GM19351 (cell line): ENCODE data around the gene ELMO3.

Experiments used
- ATAC-seq: cut with Tn5 transposase; IDR thresholded peaks from one replicate; pipeline ENCODE4 v1.9.1; 2021; ENCODE audit warnings: mild to moderate bottlenecking, moderate library complexity; ENCODE audit not compliant: unreplicated experiment

Gene ELMO3

DNA sequence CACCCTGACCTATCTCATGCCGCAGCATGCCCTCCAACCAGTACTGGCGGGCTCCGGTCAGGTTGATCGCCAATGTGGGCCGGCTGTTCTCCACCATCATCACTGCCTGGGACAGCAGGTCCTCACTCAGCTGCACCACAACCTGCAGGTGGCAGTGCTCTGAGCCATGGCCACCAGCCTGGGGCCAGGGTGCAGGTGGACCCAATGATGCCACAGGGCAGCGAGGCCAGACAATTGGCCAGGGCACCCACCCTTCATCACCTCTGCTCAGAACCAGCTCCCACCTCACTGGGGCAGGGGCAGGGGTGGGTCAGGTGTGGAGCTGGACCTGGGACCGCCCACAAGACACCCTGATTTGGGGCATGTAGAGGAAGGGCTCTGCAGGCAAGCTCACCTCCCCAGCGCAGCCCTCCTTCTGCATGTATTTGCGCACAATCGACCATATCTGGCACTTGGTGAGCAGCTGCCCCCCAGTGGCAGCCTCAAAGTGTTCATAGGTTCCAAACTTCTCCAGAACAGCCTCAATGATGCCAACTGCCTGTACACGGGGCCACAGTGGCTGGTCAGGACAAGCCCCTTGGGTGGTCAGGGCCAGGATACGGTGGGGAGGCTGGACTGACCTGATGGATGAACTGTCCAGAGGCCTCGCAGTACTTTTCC is 19.4 kb upstream of the ELMO3 start:
- no peak for ATAC-seq

DNA sequence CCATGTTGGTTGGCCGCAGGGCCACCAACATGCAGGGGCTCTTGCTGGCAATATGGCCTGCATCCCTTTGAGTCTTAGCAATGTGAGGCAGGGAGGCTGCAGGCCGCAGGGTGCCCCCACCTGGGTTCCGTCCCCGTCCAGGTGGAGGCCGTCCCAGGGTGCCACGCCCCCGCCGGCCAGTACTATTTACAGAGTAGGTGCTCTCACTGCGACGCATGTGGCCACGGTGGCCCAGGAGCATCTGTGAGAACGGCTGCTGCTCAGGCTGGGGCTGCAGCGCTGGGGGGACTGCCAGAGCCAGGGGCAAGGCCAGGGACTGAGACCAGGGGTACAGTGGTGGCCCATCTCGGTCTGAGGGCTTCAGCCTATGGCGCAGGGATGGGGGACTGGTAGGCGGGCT is 18.8 kb upstream of the ELMO3 start:
- ATAC-seq: no peak

DNA sequence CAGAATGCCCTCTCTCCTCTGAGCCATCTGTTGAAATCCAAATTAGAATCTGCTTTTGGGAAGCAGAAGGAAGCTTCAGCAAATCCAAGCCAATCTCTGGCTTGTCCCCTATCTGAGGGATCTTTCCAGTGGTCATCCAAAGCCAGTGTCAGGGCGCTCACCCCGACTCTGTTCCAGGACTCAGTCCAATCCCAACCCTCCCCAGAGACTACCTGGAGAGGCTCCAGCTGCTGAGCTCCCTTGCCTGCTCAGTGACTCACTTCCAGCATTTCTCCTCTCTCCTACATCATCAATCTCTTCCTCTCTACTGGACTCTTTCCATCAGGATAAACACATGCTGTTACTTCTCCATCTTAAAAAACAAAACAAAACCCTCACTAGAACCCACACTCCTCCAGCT is 17.6 kb upstream of the ELMO3 start:
- ATAC-seq: no peak

DNA sequence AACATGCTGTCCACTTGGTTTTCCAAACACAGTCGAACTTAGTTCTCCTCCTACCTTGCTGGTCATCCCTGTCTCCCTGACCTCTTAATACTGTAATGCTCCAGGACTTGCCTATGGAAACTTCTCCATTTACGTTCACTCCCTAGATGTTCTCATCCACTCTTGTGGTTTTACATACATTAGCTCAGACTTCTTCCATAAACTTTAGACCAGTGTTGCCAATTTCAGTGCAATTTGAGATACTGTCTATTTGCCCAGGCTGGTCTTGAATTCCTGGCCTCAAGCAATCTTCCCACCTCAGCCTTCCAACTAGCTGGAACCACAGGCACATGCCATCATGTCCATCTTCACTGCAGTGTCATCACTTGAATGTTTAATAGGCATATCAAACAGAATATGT is 16.6 kb upstream of the ELMO3 start:
- no peak for ATAC-seq

DNA sequence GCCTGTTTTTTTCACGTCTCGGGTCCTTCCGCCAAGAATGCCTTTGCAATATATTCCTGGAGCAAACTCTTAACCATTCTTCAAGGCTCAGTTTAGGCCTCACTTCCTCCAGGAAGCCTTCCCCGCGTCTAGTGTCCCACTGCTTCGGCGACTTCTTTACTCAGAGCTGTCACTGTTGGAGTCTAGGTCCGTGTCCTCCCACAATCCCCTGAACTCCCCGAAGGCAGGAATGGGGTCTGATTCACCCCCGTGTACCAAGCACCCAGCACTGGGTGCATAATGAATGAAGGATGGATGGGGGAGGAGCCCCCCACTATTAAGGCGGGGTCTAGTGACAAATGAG is 15.7 kb upstream of the ELMO3 start:
- ATAC-seq: no peak

DNA sequence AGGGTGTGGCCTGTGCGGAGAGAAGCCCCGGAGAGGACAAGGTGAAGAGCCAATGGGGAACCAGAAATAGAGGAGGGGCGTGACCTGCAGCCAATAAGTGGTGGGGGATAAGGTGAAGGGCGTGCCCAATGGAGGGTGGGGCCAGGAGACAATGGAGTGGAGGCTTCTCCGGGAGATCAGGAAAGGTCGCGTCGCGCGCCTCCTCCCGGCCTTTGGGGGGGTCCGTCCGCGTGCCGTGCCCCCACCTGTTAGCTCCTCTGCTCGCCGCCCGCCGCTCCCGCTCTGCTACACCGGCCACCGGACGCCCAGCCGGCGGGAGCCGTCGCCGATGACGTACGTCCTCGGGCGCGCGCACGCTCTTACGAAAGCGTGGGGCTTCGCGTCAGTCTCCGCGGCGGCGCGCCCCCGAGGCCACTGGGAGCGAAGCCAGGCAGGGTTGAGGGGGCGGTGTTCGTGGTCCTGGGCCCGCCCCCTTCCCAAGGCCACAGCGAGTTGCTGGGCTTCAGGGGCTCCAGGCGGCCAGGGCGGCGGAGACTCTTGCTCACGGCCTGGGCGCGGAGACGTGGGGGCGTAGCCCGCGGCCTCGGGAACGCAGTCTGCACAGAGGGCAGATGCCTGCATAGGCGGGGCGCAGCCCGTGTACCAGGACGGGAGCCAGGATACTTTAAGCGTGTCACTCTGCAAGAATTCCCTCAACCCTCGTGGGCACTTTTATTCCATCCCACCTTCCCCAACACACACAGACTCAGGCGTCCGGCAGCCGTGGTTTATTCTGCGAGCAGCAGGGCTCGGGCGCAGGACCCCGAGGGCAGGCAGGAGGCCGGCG is 15.1 kb upstream of the ELMO3 start, which contains the start of gene MATCAP1:
TSS of gene MATCAP1 (minus strand) at position 337 of the 826 bp plus-strand sequence. CDS start 3,353 bp downstream, outside the sequence.
- ATAC-seq: peak; percentile 92

DNA sequence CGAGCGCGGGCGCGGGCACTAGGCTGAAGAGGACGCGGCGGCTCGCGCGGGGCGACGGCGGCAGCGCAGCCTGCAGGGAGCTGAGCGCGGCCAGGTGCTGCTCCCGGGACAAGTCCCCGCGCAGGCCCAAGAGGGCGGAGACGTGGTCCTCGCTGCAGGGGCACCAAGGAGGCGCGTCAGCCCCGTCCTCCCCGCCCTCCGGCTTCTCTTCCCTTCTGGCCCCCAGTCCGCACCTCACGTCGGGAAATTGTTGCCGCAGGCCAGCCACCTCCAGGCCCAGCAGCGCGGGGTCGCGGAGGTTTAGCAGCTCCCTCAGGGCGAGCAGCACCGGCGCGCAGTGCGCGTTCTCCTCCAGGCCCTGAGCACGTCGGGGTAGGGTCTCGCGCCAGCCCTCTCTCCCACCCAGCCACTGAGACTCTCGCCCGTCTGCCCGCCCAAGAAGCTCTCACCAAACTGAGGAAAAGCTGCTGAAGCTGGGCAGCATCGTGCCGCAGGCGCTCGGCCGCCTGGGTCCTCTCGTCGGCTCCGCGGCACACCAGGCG is 14.4 kb upstream of the ELMO3 start:
- ATAC-seq: no peak

DNA sequence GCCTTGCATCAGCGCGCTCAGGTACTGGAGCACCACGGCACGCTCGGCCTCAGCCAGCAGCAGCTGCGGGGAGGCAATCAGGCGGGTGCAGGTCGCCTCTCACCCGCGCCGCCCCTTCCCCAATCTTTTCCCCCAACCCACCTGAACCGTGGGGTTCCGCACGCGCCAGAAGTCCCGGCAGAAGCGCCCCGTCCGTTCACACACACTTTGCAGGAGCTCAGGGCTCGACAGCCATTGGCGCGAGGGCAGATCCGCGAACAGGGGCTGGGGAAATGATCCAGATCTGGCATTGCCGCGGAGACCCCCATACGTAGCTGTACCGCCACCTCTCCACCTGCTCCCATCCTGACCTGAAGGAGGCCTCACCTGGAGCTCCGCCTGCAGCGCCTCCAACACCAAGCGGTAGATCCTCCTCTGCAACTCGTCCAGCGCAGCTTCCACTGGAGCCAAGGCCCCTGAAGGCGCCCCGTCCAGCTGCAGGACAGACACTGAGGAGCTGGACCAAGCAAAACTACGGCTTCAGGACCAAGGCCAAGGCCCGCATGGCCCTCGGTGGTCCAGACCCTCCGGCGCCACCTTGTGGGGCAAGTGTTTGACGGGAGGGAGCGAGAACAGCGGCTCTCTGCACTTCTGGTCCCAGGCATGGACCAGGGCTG is 13.8 kb upstream of the ELMO3 start:
- ATAC-seq: no peak

DNA sequence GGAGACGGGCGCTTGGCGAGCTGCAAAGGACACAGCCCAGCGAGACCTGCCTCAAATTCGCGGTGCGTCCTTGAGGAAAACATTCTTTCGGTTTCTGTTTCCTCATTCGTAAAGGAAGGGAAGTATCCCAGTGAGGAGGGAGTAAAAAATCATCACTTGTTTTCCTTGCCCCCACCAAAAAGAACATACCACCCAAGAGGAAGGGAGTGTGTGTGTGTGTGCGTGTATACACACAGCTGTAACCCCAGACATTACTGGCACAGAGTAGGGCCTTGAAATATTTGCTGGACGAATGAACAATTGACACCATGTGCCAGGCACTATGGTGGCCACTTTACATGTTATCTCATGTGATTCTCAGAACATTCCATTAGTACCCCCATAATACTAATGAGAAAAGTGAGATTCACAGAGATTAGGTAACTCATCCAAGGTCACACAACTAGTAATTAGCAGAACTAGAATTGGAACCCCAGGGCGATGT is 13.2 kb upstream of the ELMO3 start:
- ATAC-seq: no peak

DNA sequence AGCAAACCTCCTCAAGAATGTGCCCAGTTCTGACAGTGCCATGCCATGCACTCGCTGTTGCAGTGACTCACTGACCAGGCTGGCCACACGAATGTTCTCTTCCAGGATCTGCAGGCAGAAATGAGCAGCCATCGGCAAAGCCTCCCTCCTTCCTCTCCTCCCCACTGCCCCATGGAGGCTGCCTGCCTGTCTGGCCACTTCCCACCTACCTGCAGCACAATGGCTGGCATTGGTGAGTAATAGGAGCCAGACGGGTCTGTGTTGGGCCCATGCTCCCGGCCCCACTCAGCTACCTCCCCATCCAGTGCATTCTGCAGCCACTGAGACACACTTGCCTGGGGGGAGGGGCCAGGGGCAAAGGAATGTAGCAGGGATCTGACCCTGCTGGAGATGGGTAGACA is 12.4 kb upstream of the ELMO3 start:
- ATAC-seq: no peak

DNA sequence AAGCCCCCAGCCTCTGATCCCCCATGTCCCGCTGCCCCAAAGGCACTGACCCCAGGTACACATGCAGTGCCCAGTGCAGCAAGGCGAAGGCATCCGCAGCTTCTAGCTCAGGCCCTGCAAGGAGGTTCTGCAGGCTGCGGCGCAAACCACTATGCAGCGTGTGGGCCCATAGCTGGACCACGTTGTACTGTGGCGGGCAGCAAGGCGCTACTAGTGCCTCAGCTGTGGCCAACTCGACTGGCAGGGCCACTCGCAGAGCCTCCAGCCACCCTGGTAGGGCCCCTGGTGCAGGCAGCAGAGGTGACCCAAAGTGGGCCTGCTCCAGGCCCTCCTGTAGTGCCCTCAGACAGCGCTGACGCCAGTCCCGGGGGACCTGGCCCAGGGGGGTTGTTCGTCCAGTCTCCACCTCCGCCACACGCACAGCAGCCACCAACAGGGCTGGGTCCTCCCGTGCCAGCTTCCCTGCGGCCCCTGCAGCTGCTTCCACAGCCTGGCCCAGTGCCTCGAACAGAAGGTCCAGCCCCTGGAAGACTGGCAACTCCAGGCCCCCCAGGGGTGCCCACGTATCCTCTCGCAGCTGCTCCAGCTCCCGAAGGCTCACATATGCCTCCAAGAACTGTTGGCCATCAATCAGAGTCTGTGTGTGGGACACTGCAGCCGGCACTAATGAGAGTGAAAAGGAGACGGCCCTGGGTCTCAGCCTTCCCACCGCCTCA is 11.6 kb upstream of the ELMO3 start:
- ATAC-seq: no peak

DNA sequence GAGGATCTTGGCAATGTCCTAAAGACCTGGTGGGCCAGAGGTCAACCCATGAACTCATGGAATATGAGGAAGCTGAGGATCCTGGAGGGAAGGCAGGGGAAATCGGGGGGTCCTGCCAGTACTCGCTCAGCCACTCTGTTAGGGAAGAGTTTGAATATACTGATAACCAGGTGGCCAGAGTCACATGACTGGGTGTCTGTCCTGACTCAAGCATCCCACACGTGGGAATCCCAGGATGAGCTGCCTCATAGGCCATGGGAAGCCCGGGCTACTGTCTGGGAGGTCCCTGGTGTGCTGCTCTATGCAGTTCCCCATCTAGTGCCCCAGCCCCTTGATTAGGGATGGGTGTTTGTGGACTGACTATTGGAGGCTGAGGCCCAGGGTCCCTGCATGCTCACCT is 10.6 kb upstream of the ELMO3 start:
- no peak for ATAC-seq

DNA sequence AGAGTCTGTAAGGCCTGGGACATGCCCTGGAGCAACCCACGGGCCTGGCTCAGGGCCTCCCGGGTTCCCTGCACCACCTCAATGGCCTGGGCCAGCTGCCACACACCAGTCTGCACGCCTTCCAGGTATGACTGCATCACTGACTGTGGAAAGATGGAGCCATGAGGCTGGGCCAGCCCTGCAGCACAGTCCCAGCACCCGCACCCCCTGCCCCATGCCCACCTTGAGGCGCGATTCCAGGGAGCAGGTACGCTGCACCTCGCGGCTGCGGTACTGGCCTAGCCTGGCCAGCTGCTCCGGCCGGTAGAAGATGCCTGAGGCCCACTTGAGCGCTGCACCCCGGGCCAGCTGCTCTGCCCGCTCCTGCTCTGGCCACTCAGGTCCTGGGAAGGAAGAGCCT is 10.1 kb upstream of the ELMO3 start:
- ATAC-seq: no peak

DNA sequence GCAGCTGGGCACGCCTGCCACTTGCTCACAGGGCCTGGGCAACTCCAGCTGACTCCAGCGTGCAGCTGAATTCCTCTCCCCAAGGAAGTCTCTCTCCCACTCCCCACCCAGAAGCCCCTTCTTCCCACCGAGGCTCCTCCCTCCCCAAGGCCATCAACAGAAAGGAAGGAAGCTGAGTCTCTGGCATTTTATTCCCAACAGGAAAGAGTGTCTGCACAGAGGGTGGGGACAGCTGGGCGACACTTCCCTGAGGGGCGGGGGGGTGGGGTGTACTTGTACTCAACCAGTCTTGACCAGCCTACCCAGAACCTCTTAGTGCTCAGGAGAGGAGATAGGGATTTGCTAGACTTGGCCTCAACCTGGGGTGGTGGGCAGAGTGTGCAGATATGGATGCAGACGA is 8.9 kb upstream of the ELMO3 start, which contains the start of gene EXOC3L1:
TSS of gene EXOC3L1 (minus strand) at position 96 of the 400 bp plus-strand sequence. CDS start 460 bp downstream, outside the sequence.
- ATAC-seq: no peak

DNA sequence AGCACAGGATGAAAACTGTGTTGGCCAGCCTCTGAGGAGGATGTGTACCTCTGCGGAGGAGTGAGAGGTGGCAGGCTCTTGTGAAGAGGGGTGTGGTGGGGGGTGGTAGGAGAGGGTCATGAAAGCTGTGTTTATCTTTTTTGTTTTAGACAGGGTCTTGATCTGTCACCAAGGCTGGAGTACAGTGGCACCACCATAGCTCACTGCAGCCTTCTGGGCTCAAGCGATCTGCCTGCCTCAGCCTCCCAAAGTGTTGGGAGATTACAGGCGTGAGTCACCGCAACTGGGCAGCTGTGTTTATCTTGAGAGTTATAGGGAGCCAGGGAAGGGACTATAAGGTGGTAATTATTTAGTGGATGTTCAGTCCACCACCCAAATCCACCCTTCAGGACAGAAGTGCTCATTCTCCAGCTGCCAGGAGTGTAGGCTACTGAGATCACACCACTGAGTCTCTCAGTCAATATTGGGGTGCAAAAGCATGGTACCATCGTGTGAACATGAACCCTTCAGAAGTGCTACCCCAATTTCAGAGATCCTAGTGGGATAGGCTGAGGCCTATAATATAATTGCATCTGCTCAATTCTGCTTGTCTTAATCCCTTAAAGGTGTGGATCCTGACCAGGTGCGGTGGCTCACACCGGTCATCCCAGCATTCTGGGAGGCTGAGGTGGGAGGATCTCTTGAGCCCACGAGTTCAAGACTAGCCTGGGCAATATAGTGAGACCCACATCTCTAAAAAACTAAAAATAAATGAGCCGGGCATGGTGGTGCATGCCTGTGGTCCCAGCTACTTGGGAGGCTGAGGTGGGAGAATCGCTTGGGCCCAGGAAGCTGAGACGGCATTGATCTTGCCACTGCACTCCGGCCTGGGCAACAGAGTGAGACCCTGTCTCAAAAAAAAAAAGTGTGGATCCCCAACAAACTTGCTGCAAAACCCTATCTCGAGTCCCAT is 8.2 kb upstream of the ELMO3 start:
- no peak for ATAC-seq

DNA sequence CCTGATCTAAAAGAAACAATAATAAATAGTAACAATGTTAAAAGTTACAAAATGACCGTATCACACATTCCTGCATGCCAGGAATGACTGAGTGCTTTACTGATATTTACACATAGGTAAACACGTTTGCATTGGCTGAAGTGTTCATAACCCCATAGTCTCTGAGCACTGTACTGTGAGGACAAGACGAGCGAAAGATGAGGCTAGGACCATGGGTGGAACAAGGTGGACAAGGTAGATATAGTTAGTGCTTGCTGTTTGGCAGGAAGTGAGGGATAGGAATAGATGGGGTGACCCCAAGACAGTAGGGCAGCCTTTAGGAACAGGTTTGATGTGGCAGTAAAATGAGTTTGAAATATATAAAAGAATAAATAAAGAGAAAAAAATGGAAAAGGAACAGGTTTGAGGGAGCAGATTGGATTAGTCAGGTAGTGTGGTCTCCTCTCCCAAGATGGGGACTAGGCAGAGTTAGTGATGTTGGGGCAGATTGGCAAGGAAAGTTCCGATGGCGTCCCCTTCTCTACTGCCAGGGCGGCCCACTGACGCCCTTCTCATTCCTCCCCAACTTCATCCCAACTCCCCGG is 7.4 kb upstream of the ELMO3 start:
- no peak for ATAC-seq

DNA sequence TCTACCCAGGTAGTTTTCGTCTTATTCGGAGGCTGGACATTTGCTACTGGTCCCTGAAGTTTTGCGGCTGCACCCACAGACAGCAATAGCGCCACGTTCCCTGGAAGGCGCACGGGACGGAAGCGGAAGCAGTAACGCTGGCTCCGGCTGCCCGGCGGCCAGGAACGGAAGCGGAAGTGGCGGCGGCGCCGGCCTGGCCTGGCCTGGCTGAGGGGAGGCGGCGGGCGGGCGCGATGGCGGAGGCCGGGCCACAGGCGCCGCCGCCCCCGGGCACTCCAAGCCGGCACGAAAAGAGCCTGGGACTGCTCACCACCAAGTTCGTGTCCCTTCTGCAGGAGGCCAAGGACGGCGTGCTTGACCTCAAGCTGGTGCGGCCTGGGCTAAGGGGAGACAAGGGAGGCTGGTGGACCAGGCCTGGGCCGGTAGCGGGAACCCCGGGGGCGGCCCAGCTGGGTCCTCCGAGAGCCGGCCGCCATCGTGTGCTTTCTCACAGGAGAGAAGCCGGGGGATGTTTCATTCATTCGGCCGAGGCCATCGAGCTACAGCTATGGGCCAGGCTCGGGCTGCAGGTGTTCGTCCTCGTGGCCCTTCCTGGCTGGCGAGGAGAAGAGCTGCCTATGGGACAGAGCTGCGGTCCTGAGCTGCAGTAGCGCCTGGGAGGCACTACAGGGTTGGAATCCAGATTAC is 6.8 kb upstream of the ELMO3 start, which contains the start of gene E2F4:
TSS of gene E2F4 (plus strand) at position 161 of the 687 bp plus-strand sequence. CDS start at position 234, 73 bp downstream.
- ATAC-seq: peak; percentile 97

DNA sequence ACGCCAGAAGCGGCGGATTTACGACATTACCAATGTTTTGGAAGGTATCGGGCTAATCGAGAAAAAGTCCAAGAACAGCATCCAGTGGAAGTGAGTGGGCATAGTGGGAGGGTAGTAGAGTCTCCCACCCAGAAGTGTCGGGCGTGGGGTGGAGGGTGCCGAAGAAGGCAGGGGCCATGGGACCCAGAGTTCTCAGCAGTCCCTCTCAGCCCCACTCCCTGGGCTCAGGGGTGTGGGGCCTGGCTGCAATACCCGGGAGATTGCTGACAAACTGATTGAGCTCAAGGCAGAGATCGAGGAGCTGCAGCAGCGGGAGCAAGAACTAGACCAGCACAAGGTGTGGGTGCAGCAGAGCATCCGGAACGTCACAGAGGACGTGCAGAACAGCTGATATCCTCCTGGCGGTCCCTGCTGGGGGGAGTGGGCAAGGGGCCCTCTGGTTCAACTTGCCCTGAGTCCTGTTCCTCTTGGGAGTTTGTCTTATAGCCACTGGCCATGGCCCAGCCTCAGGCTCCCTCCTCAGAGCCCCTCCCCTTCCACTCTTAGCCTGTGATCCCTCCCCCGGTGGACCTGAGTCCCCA is 6.1 kb upstream of the ELMO3 start:
- ATAC-seq: no peak
